NCI-H146 treated with DMSO at 0.1 percent for 48 hours (cell line): ENCODE measurements around the gene ZNF549.
A peak's percentile ranks its signal among the peaks of the same experiment; 100 is the strongest.
"Not testable (repeated sequence)": the region's sequence is repeated elsewhere in the genome, so short reads cannot be mapped to it uniquely, and the experiment has no call there.

Source experiments
- DNase-seq: peaks from one replicate; lab custom pipeline; 2025; ENCODE audit not compliant: unreplicated experiment; lab: John Stamatoyannopoulos, UW

ZNF549 gene

DNA sequence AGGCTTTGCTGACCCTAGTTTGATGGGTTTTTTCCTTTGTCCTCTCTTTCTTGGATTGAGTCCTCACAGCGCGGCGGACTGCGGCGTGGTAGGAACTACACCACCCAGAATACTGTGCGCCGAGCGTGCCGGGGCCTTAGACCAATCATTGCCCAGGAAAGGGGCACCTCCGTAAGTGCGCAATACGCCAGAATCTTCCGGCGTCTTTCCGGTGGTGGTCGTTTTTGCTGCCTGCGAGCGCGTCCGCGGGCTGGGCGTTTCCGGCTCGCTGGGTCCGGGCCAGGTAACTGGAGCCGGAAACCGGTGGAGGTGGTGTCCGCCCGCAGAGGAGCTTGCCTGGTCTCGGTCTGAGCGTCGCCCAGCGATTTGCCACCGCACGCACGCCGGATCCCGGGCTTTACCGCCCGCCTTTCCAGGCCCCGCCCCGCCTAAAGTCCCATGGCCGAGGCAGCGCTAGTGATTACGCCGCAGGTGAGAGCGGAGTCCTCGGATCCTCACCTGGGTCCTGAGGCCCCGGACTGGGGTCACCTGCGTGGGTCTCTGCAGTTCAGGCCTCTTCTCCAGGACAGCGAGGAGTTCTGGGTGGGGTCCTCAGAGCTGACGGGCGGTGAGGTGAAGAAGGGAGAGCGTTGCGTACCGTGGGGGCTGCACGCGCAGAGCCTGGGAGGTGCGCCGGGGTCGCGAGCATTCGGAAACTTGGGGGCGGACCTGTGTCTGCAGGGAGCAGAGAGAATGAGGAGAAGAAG lies at the start of gene ZNF549:
TSS of gene ZNF549 (plus strand) at position 221 of the 746 bp plus-strand sequence. CDS start at position 439, 218 bp downstream.
- peak; percentile 84 for DNase-seq

- DNase-seq: peak; percentile 71
These were observed 39.5 kb upstream of the ZNF549 start, which contains the start of gene ZNF419 for GRCh38 chr19:57487477-57488298. Gene ZNF419 (plus strand): TSS chr19:57487750. CDS start chr19:57487951, 201 bp downstream.

- not testable (repeated sequence) for DNase-seq
These were observed 38.9 kb upstream of the ZNF549 start for GRCh38 chr19:57488299-57488644.

DNA sequence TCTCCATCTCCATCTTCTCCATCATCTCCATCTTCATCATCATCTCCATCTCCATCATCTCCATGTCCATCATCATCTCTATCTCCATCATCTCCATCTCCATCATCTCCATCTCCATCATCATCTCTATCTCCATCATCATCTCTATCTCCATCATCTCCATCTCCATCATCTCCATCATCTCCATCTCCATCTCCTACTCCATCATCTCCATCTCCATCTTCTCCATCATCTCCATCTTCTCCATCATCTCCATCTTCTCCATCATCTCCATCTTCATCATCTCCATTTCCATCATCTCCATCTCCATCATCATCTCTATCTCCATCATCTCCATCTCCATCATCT lies 27.9 kb upstream of the ZNF549 start:
- not testable (repeated sequence) for DNase-seq

DNA sequence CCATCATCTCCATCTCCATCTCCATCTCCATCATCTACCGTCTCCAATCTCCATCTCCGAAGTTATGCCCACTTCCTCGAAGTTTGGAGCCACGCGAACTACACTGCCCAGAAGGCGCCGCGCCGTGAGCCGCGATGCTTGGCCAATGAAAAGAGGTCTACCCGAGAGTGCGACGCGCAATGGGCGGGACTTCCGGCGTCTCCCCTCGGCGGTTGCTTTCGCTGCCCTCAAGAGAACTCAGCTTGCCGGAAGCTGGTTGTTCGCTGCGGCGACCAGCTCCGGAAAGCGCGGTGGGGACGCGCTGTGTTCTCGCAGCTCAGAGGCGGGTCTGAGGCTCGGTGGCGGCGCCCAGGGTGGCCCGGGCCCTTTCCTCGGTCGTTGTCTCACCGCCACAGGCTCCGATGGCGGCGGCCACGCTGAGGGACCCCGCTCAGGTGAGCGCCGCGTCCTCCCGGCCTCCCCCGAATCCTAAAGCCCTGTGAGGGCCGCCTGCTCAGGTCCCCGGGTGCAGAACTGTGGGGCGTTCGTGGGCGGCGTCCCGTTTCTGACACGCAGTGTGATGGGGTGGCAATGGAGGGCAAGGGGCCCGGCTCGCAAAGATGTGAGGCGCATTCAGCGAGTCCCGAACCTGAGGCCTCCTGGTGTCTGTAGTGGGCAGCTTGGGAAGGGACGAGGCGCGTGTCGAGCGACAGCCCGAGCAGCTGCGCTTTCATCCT lies 27.3 kb upstream of the ZNF549 start, which contains the start of gene ZNF773:
TSS of gene ZNF773 (plus strand) at position 259 of the 716 bp plus-strand sequence. CDS start at position 402, 143 bp downstream.
- peak; percentile 85 for DNase-seq

- DNase-seq: not testable (repeated sequence)
These were observed 26.8 kb upstream of the ZNF549 start for GRCh38 chr19:57500400-57500799.

DNA sequence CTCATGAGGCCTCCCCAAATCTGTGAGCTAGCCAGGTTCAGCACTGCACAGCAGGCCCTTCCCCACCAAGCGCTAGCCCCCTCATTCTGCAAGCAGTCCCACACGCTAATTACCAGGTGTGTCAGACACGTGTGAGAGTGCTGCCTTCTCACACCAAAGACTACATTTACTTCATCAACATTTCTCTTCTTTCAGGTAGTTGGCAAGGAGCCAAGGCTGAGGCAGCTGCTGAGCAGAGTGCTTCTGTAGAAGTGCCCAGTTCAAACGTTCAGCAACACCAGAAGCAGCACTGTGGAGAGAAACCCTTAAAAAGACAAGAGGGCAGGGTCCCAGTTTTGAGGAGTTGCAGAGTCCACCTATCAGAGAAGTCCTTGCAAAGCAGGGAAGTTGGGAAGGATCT lies 21.0 kb upstream of the ZNF549 start:
- DNase-seq: no peak

- no peak for DNase-seq
These were observed 15.7 kb upstream of the ZNF549 start for GRCh38 chr19:57511484-57511883.

GRCh38 chr19:57512845-57513244 lies 14.3 kb upstream of the ZNF549 start:
- no peak for DNase-seq

- no peak for DNase-seq
These were observed 11.9 kb upstream of the ZNF549 start for GRCh38 chr19:57515255-57515654.

DNA sequence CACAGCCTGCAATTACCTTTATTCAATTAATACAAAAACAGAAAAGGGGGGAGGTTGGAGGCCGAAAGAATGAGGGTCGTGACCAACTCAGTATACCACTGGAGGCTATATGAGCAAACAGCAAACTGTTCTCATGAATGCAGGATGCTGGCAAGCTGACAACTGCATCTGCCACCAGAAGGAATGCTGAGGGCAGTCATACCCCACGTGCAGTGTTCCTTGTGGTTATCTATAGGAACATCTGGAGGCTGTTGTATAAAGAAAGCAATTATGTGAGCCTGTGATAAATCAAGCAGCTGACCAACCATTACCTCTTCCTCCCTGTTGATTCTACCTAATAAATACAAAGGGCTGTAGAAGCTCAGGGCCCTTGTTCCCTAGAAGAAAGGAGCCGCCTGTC lies 9.1 kb upstream of the ZNF549 start:
- DNase-seq: not testable (repeated sequence)

DNA sequence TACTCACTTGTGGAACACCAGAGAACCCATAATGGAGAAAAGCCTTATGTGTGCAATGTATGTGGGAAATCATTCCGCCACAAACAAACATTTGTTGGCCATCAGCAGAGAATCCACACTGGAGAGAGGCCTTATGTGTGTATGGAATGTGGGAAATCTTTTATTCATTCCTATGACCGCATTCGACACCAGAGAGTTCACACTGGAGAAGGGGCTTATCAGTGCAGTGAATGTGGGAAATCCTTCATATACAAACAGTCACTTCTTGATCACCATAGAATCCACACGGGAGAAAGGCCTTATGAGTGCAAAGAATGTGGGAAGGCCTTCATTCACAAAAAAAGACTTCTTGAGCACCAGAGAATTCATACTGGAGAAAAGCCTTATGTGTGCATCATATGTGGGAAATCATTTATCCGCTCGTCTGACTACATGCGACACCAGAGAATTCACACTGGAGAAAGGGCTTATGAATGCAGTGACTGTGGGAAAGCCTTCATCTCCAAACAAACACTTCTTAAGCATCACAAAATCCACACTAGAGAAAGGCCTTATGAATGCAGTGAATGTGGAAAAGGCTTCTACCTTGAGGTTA lies 10.9 kb downstream of the ZNF549 start:
- no peak for DNase-seq

- no peak for DNase-seq
These were observed 19.4 kb downstream of the ZNF549 start for GRCh38 chr19:57546513-57546912.

GRCh38 chr19:57552432-57552831 lies 25.3 kb downstream of the ZNF549 start:
- no peak for DNase-seq

DNA sequence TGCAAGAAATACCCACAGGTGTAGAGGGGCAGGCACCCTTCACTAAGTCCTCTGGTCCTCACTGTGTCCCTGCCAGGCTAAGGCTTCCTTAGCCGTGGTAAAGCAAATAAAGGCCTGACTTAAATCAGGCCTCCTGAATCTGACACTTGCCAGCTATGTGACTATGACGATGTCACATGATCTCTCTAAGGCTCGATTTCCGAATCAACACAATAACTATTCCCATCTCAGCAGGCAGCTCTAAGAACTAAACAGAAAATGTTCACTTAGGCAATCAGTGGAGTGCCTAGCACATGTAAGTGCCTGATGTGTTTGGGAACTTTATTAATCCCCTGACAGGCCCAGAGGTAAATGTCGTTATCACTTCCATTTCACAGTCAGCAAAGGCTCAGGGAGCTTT lies 30.5 kb downstream of the ZNF549 start:
- DNase-seq: no peak

DNA sequence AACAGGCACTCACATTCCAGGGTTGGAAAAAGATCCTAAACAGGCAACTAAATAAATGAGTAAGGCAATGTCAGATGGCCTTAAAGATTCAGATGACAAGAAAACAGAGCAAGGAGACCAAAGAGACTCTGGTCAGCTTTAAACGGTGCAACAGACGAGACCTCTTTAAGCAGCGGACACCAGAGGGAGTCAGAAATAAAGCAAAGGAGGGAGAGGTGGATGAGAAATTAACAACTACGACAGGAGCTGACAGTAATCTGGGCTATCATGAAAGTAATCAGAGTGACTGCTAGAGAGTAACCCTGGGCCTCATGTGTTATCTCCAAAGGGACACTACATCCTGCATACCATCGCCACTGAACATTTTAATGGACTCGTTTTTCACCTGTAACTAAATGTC lies 31.4 kb downstream of the ZNF549 start:
- no peak for DNase-seq

GRCh38 chr19:57559008-57559403 lies 31.9 kb downstream of the ZNF549 start:
- no peak for DNase-seq

DNA sequence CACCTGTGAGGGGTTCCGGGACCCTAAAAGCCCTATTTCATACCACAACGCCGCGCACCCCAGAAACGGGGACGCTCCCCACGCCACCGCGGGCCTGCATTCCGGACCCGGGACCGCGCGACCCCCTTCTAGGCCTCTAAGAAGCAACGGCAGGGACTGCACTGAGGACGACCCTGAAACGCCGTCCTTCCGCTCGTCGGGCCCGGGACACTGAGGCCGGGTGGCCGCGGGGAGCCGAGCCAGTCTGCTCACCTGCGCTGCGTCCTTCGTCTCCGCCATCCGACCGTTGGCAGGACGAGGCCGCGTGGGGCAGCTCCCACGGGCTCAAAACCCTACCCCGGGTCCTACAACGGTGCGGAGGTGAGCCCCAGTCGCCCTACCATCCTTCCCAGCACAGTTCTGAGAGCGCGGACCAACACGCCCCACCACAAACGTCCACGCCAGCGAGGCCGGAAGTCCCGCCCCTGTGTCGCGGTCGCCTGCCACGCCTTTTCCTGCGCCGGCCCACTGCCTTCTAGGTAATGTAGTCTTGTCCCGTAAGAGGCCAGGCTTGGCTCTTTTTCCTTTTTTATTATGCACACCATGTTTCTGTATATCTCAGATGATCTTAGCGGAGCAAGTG lies 32.4 kb downstream of the ZNF549 start, which contains the start of gene ZNF550:
TSS of gene ZNF550 (minus strand) at position 460 of the 622 bp plus-strand sequence. CDS start at position 279, 181 bp downstream.
- DNase-seq: peak; percentile 67

- DNase-seq: no peak
These were observed 32.9 kb downstream of the ZNF549 start for GRCh38 chr19:57560049-57560491.

DNA sequence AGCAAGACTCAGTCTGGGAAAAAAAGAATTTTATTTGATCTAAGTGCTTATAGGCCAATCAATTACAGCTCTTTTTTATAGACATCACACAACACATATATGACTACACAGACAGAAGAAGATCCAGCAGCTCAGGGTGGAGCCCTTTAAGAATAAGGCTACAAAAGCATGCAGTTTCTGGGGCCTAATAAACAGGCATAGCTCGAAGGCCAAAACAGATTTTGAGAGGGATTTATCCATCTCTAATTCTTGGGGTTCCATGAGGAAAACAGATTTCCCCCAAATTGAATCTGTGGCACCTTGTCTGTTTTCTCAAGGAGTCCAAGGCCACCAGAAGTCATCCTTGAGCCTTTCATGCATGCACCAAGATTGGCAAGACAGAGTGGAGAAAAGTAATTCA lies 36.4 kb downstream of the ZNF549 start:
- DNase-seq: no peak
